CD4-positive, alpha-beta T cell treated with Interleukin-1 beta for 1 hour (primary cell): ENCODE measurements around the gene AP2B1.
A peak's percentile ranks its signal among the peaks of the same experiment; 100 is the strongest.

Source experiments
- DNase-seq, 2 donors: peaks; one replicate each; pipeline ENCODE4 v3.0.0-alpha.2; 2020 to 2022

Gene AP2B1

DNA sequence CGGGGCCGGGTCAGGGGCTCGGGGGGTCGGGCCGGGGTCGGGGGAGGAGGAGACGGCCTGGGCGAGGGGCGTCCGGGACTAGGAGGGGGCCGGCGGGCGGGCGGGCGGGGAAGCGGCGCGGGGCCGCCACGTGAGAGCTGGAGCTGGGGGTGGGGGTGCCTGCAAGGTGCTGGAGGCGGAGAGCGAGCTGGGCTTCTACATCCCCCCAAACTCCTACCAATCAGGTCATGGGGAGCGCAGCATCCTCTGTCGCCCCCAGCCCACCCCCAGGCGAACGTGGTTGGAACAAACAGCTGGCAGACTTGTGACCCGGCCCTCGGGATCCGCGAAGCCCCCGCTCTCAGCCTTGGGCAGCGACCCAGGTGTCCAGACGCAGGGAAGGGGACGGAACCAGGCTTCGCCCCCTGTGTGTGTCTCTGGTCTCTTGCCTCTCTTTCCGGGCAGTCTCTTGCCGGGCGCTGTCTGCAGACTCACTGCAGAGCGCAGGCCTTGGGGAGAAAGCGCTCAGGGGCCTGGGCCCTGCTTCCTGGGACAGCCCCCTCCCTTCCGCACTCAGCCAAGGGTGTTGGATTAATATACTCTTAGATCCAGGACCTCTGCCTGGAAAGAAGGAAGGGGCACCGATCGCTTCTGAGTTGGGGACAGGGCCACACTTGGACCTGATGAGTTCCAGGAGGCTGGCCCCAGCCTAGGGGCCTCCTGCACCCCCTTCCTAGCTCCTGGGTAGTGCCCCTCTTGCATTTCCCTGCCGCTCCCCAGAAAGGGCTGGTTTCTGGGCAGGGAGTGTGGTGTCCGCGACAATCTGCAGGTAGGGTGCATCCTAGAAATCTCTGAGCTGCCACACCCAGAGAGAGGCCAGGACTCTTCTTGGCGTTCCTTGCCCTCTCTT lies 145.0 kb downstream of the AP2B1 start:
- no peak for DNase-seq

GRCh38 chr17:35732806-35733136 lies 145.6 kb downstream of the AP2B1 start:
- no peak for DNase-seq

DNA sequence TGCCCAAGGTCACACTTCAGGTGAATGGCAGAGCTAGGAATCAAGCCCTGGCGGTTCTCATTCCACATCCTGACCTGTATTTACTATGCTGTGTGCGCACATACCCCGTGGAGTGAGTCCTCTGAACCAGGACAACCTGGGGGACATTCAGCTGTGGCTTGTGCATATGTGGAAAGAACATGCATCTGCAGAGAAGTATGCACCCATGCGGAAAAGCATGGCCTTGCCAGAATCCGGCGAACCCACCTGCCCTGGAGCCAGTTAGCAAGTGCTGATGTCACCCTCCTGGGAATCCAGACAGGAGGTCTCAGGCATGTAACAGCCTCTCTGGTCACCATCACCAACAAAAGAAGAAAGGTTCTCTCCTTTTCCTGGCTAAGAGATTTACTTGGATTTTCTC lies 146.2 kb downstream of the AP2B1 start:
- no peak for DNase-seq

DNA sequence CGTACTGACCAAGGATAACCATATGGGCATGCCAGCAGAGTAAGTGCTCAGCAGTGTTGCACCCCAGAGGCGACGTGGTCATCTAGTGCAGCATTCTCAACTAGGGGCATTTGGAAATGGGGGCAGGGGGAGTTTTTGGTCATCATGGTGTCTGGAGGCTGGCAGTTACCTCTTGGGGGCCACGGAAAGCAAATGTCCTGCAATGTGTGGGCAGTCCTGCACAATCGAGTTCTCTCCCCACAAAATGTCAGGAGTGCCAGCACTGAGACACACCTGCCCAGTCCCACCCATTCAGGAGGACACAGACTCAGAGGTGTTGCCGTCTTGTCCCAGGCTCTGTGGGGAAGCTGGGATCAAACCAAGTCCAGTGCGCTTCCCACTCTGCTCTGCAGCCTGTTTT lies 147.3 kb downstream of the AP2B1 start:
- no peak for DNase-seq

DNA sequence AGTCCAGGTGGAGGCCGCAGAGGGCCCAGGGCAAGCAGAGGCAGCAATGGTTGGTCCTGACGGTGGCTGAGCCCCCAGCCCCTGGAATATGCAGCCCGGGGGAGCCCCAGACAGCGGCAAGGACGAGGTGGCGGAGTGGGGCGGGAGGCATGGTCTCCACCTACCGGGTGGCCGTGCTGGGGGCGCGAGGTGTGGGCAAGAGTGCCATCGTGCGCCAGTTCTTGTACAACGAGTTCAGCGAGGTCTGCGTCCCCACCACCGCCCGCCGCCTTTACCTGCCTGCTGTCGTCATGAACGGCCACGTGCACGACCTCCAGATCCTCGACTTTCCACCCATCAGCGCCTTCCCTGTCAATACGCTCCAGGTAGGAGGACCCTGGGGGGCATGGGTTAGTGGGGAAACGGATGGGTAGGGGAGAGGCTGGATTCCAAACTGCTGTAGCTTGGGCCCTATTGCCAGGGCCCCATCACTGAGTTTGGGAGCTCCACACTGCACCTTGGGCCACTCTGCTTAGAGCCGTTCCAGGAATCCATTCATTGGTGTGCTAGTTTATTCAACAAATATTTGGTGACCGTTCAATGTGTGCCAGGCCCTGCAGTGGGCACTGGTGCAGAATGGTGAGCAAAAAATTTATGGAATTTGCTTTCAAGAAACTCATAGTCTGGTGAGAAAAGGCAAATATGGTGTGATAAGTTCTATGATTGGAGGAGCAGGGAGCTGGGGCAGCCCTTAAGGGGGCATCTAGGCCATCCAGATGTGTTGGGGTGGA lies 148.1 kb downstream of the AP2B1 start:
- no peak for DNase-seq

DNA sequence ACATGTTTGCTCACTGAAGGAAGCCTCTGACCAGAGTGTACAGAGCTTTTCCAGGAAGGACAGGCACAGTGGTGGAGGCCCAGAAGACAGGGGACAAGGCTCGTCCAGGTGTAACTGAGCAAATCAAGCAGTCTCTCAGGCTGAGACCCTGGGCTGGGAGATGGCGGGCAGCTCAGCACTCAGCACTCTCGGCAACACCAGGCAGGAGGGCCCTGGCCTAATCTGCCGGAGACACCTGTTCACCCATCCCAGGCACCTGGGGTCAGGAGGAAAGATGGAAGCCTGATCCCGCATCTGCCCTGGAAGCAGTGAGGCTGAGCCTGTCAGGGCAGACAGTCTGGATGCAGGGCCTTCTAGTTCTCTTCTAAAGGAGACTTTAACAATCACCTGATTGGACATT lies 149.1 kb downstream of the AP2B1 start:
- DNase-seq = no peak

- DNase-seq = no peak
These were observed 151.5 kb downstream of the AP2B1 start for GRCh38 chr17:35738519-35739133.

DNA sequence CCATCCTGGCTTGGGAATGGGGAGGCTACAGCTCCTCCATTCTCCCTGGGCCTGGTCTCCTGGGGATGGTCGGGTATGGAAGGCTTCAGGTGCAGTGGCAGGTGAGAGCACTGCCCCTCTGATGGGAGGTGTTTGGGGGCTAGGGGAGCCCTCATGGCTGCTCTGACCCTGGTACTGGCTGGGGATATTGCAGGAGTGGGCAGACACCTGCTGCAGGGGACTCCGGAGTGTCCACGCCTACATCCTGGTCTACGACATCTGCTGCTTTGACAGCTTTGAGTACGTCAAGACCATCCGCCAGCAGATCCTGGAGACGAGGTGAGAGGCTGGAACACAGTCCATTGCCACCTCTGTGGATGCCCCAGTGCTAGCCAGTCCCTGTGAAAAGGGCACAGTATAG lies 153.1 kb downstream of the AP2B1 start:
- DNase-seq = no peak

GRCh38 chr17:35740997-35741931 lies 154.1 kb downstream of the AP2B1 start:
- no peak for DNase-seq

DNA sequence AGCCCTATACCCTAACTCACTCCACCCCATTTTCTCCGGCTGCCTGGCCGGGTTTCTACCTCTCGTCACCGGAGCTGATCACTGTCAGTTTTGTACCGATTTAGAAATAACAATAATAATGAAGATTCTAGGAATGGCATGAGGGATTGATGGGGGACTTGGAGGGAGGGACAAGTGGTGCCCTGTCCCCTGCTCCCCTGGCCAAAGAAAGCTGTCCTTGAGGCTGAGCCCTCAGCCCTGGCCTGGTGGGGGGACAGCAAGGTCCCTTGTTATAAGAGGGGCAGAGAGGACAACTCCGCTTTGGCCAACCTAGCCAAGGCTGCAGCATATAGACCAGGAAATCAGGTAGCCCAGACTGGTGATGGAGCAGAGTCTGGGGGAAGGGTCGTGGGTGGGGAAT lies 155.4 kb downstream of the AP2B1 start:
- no peak for DNase-seq

GRCh38 chr17:35742896-35743477 lies 155.9 kb downstream of the AP2B1 start:
- DNase-seq = no peak

DNA sequence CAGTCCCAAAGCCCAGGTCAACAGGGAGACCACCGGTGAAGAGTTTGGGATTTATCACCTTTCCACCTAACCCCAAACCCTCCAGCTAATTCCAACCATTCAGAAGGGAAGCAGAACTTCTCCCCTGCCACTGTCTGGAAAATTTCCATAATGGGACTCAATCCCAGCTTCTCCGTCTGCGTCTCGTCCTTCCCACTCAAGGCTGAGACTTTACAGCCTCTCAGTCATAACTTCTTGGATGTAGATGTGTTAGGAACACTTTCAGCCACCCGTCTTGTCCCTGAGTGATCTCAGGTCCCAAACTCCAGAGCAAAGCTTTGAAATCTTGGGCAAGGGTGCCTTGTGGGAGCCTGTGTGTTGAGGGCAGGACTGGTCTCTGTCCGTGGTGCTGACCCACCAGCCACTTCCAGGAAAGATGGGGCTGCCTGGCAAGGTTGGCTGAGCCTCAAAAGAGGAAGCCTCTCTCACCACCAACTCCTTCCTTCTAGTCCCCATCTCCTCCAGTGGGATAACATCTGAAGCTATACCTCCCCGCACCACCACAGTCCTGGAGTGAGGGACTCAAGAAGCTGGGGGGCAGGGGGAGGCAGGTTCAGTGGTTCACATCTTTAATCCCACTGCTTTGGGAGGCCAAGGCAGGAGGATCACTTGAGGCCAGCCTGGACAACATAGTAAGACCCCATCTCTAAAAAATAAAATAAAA lies 156.7 kb downstream of the AP2B1 start:
- peak in 1 of 2 donors; percentile 14 for DNase-seq

- no peak for DNase-seq
These were observed 157.7 kb downstream of the AP2B1 start for GRCh38 chr17:35744830-35745229.

DNA sequence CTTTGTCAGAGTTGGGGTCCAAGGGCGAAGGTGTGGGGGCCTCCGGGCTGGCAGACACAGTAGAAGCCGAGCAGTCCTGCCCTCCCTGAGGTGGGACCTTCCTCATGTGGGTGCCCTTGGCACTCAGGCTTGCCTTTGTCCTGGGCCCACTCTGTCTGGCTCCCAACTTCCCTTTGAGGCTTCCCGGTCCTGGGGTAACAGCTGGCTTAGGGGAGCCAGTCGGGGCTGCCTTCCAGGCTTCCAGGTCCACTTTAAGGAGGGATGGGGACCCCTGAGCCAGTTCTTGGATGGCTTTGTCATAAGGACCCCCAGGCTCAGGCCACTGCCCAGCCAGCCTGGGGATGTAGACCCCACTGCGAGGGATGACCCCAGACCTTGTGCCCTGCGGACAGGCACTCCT lies 158.1 kb downstream of the AP2B1 start:
- DNase-seq = no peak

GRCh38 chr17:35745749-35746320 lies 158.7 kb downstream of the AP2B1 start:
- no peak for DNase-seq

DNA sequence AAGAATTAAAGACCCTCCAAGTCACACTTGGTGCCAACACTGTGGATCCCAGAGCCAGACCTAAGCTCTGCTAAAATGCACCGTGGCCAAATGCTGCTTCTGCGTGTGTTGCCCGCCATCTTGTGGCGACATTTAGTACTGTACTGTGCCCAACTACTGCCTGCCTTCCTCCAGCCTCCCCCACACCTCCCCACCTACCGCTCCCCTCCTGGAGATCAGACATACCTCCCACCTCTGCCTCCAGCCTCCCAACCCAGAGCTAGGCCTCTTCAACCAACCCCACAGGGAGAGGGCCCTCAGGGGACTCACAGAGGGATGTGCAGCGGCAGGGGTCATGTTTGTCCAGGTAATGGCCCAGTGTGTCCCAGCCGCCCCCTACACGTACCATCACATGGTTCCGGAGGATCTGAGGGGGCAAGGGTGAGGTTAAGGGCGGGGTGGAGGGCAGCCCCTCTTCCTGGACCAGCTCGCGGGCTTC lies 160.5 kb downstream of the AP2B1 start:
- peak; percentile 78 to 80 for DNase-seq

DNA sequence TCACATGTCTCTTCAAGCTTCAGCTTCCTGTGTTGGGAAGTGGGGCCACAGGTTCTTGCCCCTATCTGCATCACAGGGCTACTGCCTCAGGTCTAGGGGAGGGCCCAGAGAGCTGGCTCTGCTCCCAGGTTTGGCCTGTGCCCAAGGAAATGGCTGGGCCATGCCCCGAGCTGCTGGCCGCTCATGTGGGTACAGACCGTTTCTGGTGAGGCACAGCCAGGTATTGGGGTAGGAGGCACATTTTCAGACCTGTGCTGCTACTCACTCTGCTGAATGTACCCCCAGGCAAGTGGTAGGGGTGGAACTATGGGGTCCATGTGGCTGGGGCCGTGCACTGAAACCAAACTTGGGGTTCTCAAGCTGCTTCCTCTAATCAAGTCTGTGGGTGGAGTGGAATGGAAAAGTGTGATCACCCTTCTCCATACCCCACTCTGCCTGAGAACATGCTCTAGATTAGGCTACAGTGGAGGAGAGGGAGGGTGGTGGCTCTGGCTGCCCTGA lies 161.3 kb downstream of the AP2B1 start:
- no peak for DNase-seq

DNA sequence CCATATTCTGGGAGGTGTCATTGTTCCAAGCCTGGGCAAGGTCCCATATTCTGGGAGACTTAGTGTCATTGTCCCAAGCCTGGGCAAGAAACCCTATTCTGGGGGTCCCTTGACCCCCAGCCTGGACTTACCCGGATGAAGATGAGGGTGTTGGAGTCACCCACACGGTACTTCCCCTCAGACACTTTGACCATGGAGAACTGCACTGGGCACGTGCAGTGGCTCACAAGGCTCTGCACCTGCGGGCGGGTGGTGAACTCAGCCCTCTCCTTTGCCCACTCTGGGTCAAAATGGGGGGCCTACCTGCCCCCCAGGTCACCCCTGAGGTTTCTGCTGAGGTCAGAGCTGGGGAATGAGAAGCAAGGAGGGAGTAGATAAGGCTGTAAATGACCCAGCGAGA lies 161.9 kb downstream of the AP2B1 start:
- no peak for DNase-seq

DNA sequence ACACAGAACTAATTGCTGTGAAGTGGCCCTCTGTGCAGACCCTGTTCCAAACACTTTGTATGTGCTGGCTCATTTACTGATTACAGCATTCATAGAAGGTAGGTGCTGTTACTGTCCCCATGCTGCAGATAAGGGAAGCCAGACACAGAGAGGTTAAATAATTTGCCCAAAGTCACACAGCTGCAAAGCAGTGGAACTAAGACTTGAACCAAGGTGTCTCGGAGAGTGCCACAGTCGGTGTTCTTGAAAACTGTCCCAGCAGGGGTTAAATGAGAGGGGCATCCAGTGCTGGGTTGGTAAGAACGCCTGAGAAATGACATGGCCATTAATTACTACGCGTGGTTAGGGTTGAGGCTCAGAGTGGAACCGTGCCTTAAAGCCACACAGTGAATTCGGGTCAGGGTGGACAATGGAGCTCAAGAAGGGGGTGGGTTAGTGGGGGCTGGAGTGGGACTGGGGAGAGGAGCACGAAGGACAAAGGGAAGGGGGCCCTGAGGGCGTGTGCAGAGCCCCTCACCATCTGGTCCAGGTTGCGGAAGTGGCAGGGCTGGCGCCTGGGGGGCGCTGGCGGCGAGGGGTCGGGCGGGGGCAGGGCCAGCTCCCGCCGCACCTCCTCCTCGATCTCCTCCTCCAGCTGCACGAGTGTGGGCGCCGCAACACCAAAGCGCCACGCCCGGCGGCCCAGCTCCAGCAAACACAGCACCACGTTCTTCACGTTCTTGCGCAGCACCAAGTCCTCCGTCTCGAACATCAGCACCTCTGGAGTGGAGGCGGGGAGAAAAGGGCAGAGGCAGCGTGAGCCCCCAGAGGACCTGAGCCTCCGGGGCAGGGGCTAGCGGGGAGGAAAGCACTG lies 162.7 kb downstream of the AP2B1 start:
- no peak for DNase-seq
